Body of pancreas (tissue), 4 donors: ENCODE results near the gene TTC9B. TPM values are rescaled to one million over a fixed set of nuclear protein-coding genes. Genes with fewer than 3 reads are reported as not detected.

Experiments used
- ATAC-seq: fragments of 150-250 bp; one replicate; pipeline ENCODE4 v1.9.1; 2016
- DNase-seq, 4 donors: peaks; one replicate each; pipeline ENCODE4 v3.0.0-alpha.2; 2019
- H3K27ac ChIP-seq, 4 donors: fragments of 200-600 bp; sonication (generic); 1 replicate in 3 of 4; 2 replicates in 1 of 4; pipeline versions ENCODE4 v1.5.1 to v1.6.1; 2016 to 2019; ENCODE audit warnings: mild to moderate bottlenecking in 1 of 4, mixed read lengths in 1 of 4, moderate library complexity in 1 of 4
- H3K27me3 ChIP-seq, 2 donors: fragments of 200-600 bp; sonication (generic); one replicate each; pipeline ENCODE4 v1.6.0; 2016; ENCODE audit warnings: mild to moderate bottlenecking in 1 of 2
- H3K36me3 ChIP-seq, 2 donors: fragments of 200-600 bp; sonication (generic); replicated peaks in 1 of 2; 2 replicates each; pipeline ENCODE4 v1.5.1; 2016; ENCODE audit warnings: low read depth in 2 of 2; ENCODE audit not compliant: insufficient read depth in 1 of 2
- H3K4me1 ChIP-seq: fragments of 200-600 bp; sonication (generic); one replicate; pipeline ENCODE4 v1.6.0; 2016
- H3K4me3 ChIP-seq, 2 donors: fragments of 200-600 bp; sonication (generic); 1 replicate in 1 of 2; 2 replicates in 1 of 2; pipeline ENCODE4 v1.5.1; 2016 to 2019
- H3K9me3 ChIP-seq, 3 donors: fragments of 200-600 bp; sonication (generic); 1 replicate in 2 of 3; 2 replicates in 1 of 3; pipeline ENCODE4 v1.5.1; 2016
- CTCF ChIP-seq, 7 experiments: fragments of 450-650 bp in 4 of 7; fragments of 200-600 bp in 3 of 7; sonication (generic) in 3 of 7; IDR thresholded peaks; one replicate each; pipeline ENCODE4 v1.5.1; 2016 to 2019; ENCODE audit warnings: antibody characterized with exemption in 7 of 7
- POLR2A ChIP-seq, 3 donors: fragments of 450-650 bp; IDR thresholded peaks; one replicate each; pipeline ENCODE4 v1.6.1; 2016; ENCODE audit warnings: antibody characterized with exemption in 3 of 3, mild to moderate bottlenecking in 2 of 3
- WGBS, 2 donors: methylation state at CpG; one replicate each; pipeline ENCODE4 v1.1.5; 2017; 5-methylcytosine and 5-hydroxymethylcytosine counted together
- intact Hi-C: fragments of 100-400 bp; cut with DNase I; formaldehyde crosslinking; loops from one replicate; pipeline ENCODE4 v1.15.1; 2023
- total RNA-seq, 2 donors: library from RNA; depleted of rRNA; stranded (reverse); fragments of >200 nt; gene quantifications; one replicate each; pipeline ENCODE4 v1.1.0, GENCODE V29; 2016

TTC9B gene
- total RNA-seq, 2 donors from 2014 or later: not detected

GRCh38 chr19:40213882-40214570 lies 4.2 kb downstream of the TTC9B start:
- H3K36me3 ChIP-seq: no peaks in the 10 kb centered on the region
- TF ChIP-seq POLR2A (IDR thresholded peaks at IDR 0.05) (no peak), CTCF (IDR thresholded peaks at IDR 0.05) (no peak)
- H3K27ac ChIP-seq: no peak overlapping the region
- peaks cover 0 to 9% of the 10 kb centered on the region in 2 donors for H3K27me3 ChIP-seq
- DNase-seq: no peak
- H3K4me3 ChIP-seq: no peak overlapping the region
- intact Hi-C loops: no loop called here
- H3K4me1 ChIP-seq: peaks cover 16% of the 10 kb centered on the region
- ATAC-seq: no peak
- 90 to 96% methylated on average over 33 to 38 of the region's 50 CpGs for WGBS, 2 donors
- no peaks in the 10 kb centered on the region for H3K9me3 ChIP-seq

GRCh38 chr19:40213251-40213829 lies 4.8 kb downstream of the TTC9B start:
- H3K4me1 ChIP-seq: peaks cover 16% of the 10 kb centered on the region
- no peak overlapping the region for H3K4me3 ChIP-seq
- peaks cover 0 to 9% of the 10 kb centered on the region in 2 donors for H3K27me3 ChIP-seq
- no peaks in the 10 kb centered on the region for H3K9me3 ChIP-seq
- TF ChIP-seq POLR2A (IDR thresholded peaks at IDR 0.05) (no peak), CTCF (IDR thresholded peaks at IDR 0.05) (no peak)
- 86 to 91% methylated on average over 23 to 47 of the region's 53 CpGs for WGBS, 2 donors
- intact Hi-C loops: no loop called here
- ATAC-seq (no peak), DNase-seq (no peak)
- H3K27ac ChIP-seq: no peak overlapping the region
- no peaks in the 10 kb centered on the region for H3K36me3 ChIP-seq

GRCh38 chr19:40210889-40211288 lies 7.3 kb downstream of the TTC9B start:
- H3K36me3 ChIP-seq: no peaks in the 10 kb centered on the region
- no peaks in the 10 kb centered on the region for H3K9me3 ChIP-seq
- TF ChIP-seq POLR2A (IDR thresholded peaks at IDR 0.05): no peak
- no peak for TF ChIP-seq CTCF (IDR thresholded peaks at IDR 0.05)
- no peak overlapping the region for H3K4me3 ChIP-seq
- no peaks in the 10 kb centered on the region for H3K4me1 ChIP-seq
- intact Hi-C loops: no loop called here
- no peak overlapping the region for H3K27ac ChIP-seq
- no peak for ATAC-seq
- peaks cover 0 to 1% of the 10 kb centered on the region in 2 donors for H3K27me3 ChIP-seq
- 90 to 91% methylated on average over 5 of the region's 5 CpGs for WGBS, 2 donors
- no peak for DNase-seq

- Histone ChIP-seq H3K9me3 (no peaks in the 10 kb centered on the region), H3K27ac (no peak overlapping the region), H3K27me3 (no peaks in the 10 kb centered on the region), H3K4me1 (no peaks in the 10 kb centered on the region), H3K36me3 (no peaks in the 10 kb centered on the region), H3K4me3 (no peak overlapping the region)
- intact Hi-C loops: no loop called here
- TF ChIP-seq CTCF (IDR thresholded peaks at IDR 0.05): no peak
- TF ChIP-seq POLR2A (IDR thresholded peaks at IDR 0.05): no peak
- ATAC-seq (no peak), DNase-seq (no peak)
- 94 to 96% methylated on average over 5 of the region's 5 CpGs for WGBS, 2 donors
Measured at GRCh38 chr19:40208602-40209001, 9.6 kb downstream of the TTC9B start.

GRCh38 chr19:40205760-40206159 lies 12.4 kb downstream of the TTC9B start:
- no peaks in the 10 kb centered on the region for H3K4me1 ChIP-seq
- H3K4me3 ChIP-seq: no peak overlapping the region
- H3K27ac ChIP-seq: no peak overlapping the region
- no peaks in the 10 kb centered on the region for H3K27me3 ChIP-seq
- 92 to 97% methylated on average over 18 to 21 of the region's 21 CpGs for WGBS, 2 donors
- intact Hi-C loops: no loop called here
- DNase-seq (no peak), ATAC-seq (no peak)
- no peaks in the 10 kb centered on the region for H3K36me3 ChIP-seq
- TF ChIP-seq CTCF (IDR thresholded peaks at IDR 0.05) (no peak), POLR2A (IDR thresholded peaks at IDR 0.05) (no peak)
- no peaks in the 10 kb centered on the region for H3K9me3 ChIP-seq
